GM12878 (cell line): ENCODE measurements around the gene ALDOB. TPM values are rescaled to one million over a fixed set of nuclear protein-coding genes. Genes with fewer than 3 reads are reported as not detected.

Source experiments
- BHLHE40 ChIP-seq, 2 experiments: fragments of 450-650 bp in 1 of 2; IDR thresholded peaks; 2 replicates each; pipeline ENCODE4 v1.6.1; 2011 to 2017; ENCODE audit warnings: low read depth in 2 of 2, borderline replicate concordance in 1 of 2, improper control_type of control experiment in 1 of 2, low read length in 1 of 2, mild to moderate bottlenecking in 1 of 2
- CBFB ChIP-seq: IDR thresholded peaks from 2 replicates; pipeline ENCODE4 v1.6.1; 2016; ENCODE audit warnings: antibody characterized with exemption, low read depth
- CEBPB ChIP-seq, 2 experiments: fragments of 150-350 bp in 1 of 2; IDR thresholded peaks; 2 replicates each; pipeline ENCODE4 v1.6.1; 2012 to 2014; ENCODE audit warnings: low read depth in 2 of 2, low read length in 2 of 2, borderline replicate concordance in 1 of 2, inconsistent platforms in 1 of 2
- EED ChIP-seq: sonication (generic); IDR thresholded peaks from 2 replicates; pipeline ENCODE4 v1.6.1; 2016; ENCODE audit warnings: antibody characterized with exemption, low read depth
- ELK1 ChIP-seq: IDR thresholded peaks from 2 replicates; pipeline ENCODE4 v1.6.1; 2012; ENCODE audit warnings: low read depth, low read length, improper control_type of control experiment
- EP300 ChIP-seq, 2 experiments: fragments of 150-350 bp in 1 of 2; IDR thresholded peaks; 2 replicates each; pipeline ENCODE4 v1.6.1; 2011 to 2012; ENCODE audit warnings: low read depth in 2 of 2, low read length in 2 of 2, borderline replicate concordance in 1 of 2, improper control_type of control experiment in 1 of 2, inconsistent platforms in 1 of 2; ENCODE audit not compliant: control insufficient read depth in 1 of 2
- IKZF1 ChIP-seq: fragments of 450-650 bp; conservative IDR thresholded peaks from 2 replicates; pipeline ENCODE4 v1.6.1; 2017; ENCODE audit warnings: antibody characterized with exemption, mild to moderate bottlenecking
- IRF5 ChIP-seq: fragments of 450-650 bp; IDR thresholded peaks from 2 replicates; pipeline ENCODE4 v1.6.1; 2017; ENCODE audit warnings: borderline replicate concordance
- KLF5 ChIP-seq: fragments of 450-650 bp; IDR thresholded peaks from 2 replicates; pipeline ENCODE4 v1.6.1; 2014; ENCODE audit warnings: mild to moderate bottlenecking; ENCODE audit not compliant: partially characterized antibody
- MEF2A ChIP-seq: IDR thresholded peaks from 2 replicates; pipeline ENCODE4 v1.6.1; 2011; ENCODE audit warnings: low read depth, mild to moderate bottlenecking, low read length, moderate library complexity; ENCODE audit not compliant: insufficient read depth
- SRF ChIP-seq, 2 experiments: IDR thresholded peaks; 2 replicates each; pipeline ENCODE4 v1.6.1; 2011; ENCODE audit warnings: low read depth in 2 of 2, low read length in 2 of 2, mild to moderate bottlenecking in 1 of 2, moderate library complexity in 1 of 2
- SUPT20H ChIP-seq: IDR thresholded peaks from 2 replicates; pipeline ENCODE4 v1.6.1; 2011; ENCODE audit warnings: low read depth, mild to moderate bottlenecking, low read length, moderate library complexity, borderline replicate concordance; ENCODE audit not compliant: control insufficient read depth
- USF2 ChIP-seq: IDR thresholded peaks from 2 replicates; pipeline ENCODE4 v1.6.1; 2011; ENCODE audit warnings: low read depth, low read length, improper control_type of control experiment, borderline replicate concordance
- ZZZ3 ChIP-seq: IDR thresholded peaks from 2 replicates; pipeline ENCODE4 v1.6.1; 2011; ENCODE audit warnings: low read depth; ENCODE audit not compliant: control insufficient read depth, insufficient read length
- polyA plus RNA-seq, 11 experiments: library from polyadenylated mRNA; depleted of rRNA in 4 of 11; unstranded in 6 of 11; stranded (reverse) in 5 of 11; fragments of >200 nt; fragmentation: Nextera tagmentation in 4 of 11; fragmentation: Illumina TruSeq in 1 of 11; extraction: Ambion mirVana in 4 of 11; extraction: Trizol in 1 of 11; gene quantifications; 1 replicate in 1 of 11; 2 replicates in 10 of 11; pipeline versions ENCODE4 v1.2.1 to v1.2.3, GENCODE V29; 2011 to 2016; ENCODE audit warnings: inconsistent platforms in 2 of 11, missing spikeins in 2 of 11, low read depth in 1 of 11
- total RNA-seq, 4 experiments: library from RNA; depleted of rRNA in 3 of 4; stranded (reverse); fragments of >200 nt in 3 of 4; fragmentation: Illumina TruSeq in 1 of 4; extraction: Trizol in 1 of 4; gene quantifications; 2 replicates each; pipeline versions ENCODE4 v1.2.1 to v1.2.3, GENCODE V29; 2013 to 2021

The ALDOB gene
- total and polyA plus RNA-seq, 10 of the 15 experiments (the other 5 are each of a cell fraction or from before 2014, with no cell fraction given), result 0.03 to 0.82 (median 0.04) TPM; not detected in 7

- TF ChIP-seq CEBPB (IDR thresholded peaks at IDR 0.05; ENCODE audit: borderline replicate concordance in 1 of 2, low read depth in 2 of 2, low read length in 2 of 2), result no peak
- TF ChIP-seq SRF (IDR thresholded peaks at IDR 0.05; ENCODE audit: low read depth in 2 of 2, low read length in 2 of 2), result no peak
- no peak for TF ChIP-seq KLF5
- TF ChIP-seq SUPT20H, result no peak
- TF ChIP-seq CBFB, result no peak
- no peak for TF ChIP-seq USF2
- no peak for TF ChIP-seq IRF5
- TF ChIP-seq BHLHE40 (IDR thresholded peaks at IDR 0.05; ENCODE audit: borderline replicate concordance in 1 of 2, low read depth in 2 of 2, low read length in 1 of 2), result no peak
- no peak for TF ChIP-seq ZZZ3
- TF ChIP-seq IKZF1, result no peak
- TF ChIP-seq MEF2A, result no peak
- no peak for TF ChIP-seq EP300 (IDR thresholded peaks at IDR 0.05; ENCODE audit: borderline replicate concordance in 1 of 2, control insufficient read depth in 1 of 2, low read depth in 2 of 2, low read length in 2 of 2)
- TF ChIP-seq ELK1, result no peak
- TF ChIP-seq EED, result no peak
Observed at GRCh38 chr9:101427358-101427757, 8.2 kb downstream of the ALDOB start (continued).
